Tracheal epithelial cell (primary cell): ENCODE measurements around the gene CALML3. TPM values are rescaled to one million over a fixed set of nuclear protein-coding genes. Genes with fewer than 3 reads are reported as not detected.

Source experiments
- total RNA-seq: library from RNA; depleted of rRNA; stranded (reverse); fragments of >200 nt; gene quantifications from 2 replicates; pipeline ENCODE4 v1.2.1, GENCODE V29; 2014

Gene CALML3
- total RNA-seq = 1.1 and 2.7 TPM in 2 replicates

GRCh38 chr10:5524641-5525560 is at the start of gene CALML3:
TSS of gene CALML3 (plus strand) at chr10:5524961. CDS start at chr10:5525086, 125 bp downstream.

DNA sequence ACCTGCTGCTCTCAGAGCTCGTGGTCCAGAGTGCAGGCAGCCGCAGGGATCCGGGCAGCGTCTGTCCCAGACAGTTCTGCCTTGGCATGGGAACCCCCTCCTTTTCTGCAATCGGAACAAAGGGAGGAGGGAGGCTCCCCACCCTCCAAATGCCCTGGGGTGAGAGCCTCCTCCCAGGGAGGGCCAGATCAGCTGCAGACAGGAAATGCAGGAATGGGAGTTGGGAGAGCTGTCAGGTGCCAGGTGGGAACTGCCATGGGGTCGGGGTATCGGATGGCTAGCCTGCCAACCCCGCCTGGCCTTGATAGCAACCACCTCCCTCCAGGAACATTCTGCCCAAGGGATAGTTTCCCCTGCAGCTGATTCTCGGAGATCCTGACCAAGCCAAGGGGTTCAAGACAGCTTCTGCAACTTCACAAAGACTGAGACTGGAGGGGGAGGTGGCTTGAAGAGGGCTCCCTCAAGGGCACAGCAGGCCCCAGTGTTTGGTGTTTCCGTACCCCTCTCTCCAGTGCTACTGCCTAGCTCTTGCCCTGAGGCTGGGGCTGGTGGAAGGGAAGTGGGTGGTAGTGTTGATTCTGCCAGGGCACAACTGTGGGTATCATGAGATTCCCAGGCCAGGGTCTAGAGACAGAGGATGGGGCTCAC is 25.1 kb upstream of the CALML3 start, which contains the start of gene CALML5:
TSS of gene CALML5 (minus strand) at position 78 of the 648 bp plus-strand sequence. CDS start 132 bp downstream, outside the sequence.

Other genes starting within 250 kb of the CALML3 start
- not detected in 2 replicates for gene UCN3, start 160.0 kb upstream of the CALML3 start, total RNA-seq
- gene TUBAL3, start 120.1 kb upstream of the CALML3 start, total RNA-seq = 0.72 TPM in 1 of 2 replicates, not detected in the other
- gene NET1, start 112.4 kb upstream of the CALML3 start, total RNA-seq = 143 and 149 TPM in 2 replicates
- gene CALML5, start 25.4 kb upstream of the CALML3 start, total RNA-seq = 4.3 TPM in 1 of 2 replicates, not detected in the other
- 11.8 and 23.9 TPM in 2 replicates for gene ASB13, start 141.6 kb downstream of the CALML3 start, total RNA-seq
- gene TASOR2, start 159.9 kb downstream of the CALML3 start, total RNA-seq = 83.4 and 85.5 TPM in 2 replicates